Measurements from ENCODE around the gene GPR4. TPM values are rescaled to one million over a fixed set of nuclear protein-coding genes. Genes with fewer than 3 reads are reported as not detected.

Gene GPR4
- total RNA-seq, 3 donors from 2014 or later = 1.1 to 8.8 (median 1.2) TPM

DNA sequence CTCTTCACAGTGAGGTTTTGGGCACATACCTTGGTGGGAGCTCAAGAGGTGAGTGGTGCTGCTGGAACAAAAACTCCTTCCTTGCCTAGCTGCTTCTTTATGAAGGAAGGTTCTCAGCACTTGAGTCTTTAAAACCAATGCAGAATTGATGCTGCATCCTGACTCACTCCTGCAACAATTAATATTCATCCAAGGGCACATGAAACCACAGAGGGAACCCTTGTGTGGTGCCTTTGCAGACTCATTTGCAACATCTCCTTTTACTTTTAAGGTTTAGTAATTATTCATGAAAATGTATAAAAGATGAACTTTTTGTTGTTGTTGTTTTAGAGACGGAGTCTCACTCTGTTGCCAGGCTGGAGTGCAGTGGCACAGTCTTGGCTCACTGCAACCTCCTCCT lies 47.5 kb downstream of the GPR4 start:
- intact Hi-C loops (cut with DNase I; ENCODE audit: low total_unique reads) = no loop called here
- Histone ChIP-seq H3K36me3 (no peaks in the 10 kb centered on the region), H3K4me1 (no peaks in the 10 kb centered on the region), H3K27me3 (no peaks in the 10 kb centered on the region), H3K4me3 (no peak overlapping the region), H3K9me3 (no peaks in the 10 kb centered on the region), H3K27ac (no peak overlapping the region)
- no peak for DNase-seq (ENCODE audit: low spot score in 2 of 2)
- TF ChIP-seq POLR2AphosphoS5 (IDR thresholded peaks at IDR 0.05) (no peak), POLR2A (IDR thresholded peaks at IDR 0.05) (no peak)
- TF ChIP-seq, protein P1, sequence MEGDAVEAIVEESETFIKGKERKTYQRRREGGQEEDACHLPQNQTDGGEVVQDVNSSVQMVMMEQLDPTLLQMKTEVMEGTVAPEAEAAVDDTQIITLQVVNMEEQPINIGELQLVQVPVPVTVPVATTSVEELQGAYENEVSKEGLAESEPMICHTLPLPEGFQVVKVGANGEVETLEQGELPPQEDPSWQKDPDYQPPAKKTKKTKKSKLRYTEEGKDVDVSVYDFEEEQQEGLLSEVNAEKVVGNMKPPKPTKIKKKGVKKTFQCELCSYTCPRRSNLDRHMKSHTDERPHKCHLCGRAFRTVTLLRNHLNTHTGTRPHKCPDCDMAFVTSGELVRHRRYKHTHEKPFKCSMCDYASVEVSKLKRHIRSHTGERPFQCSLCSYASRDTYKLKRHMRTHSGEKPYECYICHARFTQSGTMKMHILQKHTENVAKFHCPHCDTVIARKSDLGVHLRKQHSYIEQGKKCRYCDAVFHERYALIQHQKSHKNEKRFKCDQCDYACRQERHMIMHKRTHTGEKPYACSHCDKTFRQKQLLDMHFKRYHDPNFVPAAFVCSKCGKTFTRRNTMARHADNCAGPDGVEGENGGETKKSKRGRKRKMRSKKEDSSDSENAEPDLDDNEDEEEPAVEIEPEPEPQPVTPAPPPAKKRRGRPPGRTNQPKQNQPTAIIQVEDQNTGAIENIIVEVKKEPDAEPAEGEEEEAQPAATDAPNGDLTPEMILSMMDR (IDR thresholded peaks at IDR 0.05) = no peak

DNA sequence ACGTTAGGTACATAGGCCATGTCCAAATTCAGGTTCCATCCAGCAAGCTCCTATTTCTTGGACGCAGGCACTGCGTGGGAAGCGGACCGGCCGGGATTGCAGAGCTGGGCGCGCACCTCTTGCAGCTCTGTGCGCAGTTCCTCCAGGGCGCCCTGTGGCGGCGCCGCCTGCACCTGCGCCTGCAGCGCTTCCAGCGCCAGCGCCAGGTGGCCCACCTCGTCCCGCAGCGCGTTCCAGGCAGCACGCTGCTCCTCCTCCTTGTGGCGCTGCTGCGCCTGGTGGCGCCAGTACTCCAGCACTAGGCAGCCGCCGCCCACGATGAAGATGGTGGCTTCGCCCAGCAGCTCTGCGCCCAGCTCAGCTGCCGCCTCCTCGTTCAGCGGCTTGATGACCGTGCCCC lies 48.5 kb downstream of the GPR4 start:
- peak overlapping the region in 2 of 3 donors; percentile 40 to 60 for H3K4me3 ChIP-seq
- DNase-seq (ENCODE audit: low spot score in 2 of 2) = no peak
- no peaks in the 10 kb centered on the region for H3K36me3 ChIP-seq
- no peaks in the 10 kb centered on the region for H3K27me3 ChIP-seq
- no peaks in the 10 kb centered on the region for H3K4me1 ChIP-seq
- H3K9me3 ChIP-seq = no peaks in the 10 kb centered on the region
- intact Hi-C loops (cut with DNase I; ENCODE audit: low total_unique reads) = no loop called here
- TF ChIP-seq, protein P1 (IDR thresholded peaks at IDR 0.05) = peak in 1 of 3 donors; percentile 34
- TF ChIP-seq POLR2A (IDR thresholded peaks at IDR 0.05) = no peak
- TF ChIP-seq POLR2AphosphoS5 (IDR thresholded peaks at IDR 0.05) = no peak
- H3K27ac ChIP-seq = peak overlapping the region in 1 of 2 donors; percentile 29

DNA sequence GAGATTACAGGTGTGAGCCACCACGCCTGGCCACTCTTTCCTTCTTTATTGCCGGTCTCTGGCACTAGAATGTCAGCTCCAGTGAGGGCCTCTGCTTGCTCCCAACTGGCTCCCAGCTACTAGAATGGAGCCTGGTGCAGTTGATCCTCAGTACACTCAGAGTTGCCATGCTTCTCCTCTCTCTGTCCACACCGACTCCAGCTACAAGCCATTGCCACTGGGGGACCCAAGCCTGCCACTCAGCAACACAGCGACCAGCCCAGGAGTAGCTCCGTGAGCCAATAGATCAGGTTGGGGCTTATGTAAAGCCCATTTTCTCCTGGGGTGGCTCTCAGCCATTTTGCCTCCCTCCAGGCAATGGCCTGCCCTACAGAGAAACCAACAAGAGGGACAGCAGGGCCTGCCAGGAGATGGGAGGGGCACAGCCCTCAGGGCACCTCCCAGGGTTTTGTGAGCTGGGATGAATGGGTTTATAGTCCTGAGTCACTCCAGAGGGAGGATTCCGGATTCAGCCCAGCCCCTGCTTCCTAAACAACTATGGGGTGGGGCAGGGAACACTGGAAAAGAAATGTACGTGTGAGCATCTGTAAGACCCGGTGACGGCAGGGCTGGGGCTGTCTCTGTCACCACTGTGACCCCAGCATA lies 53.9 kb downstream of the GPR4 start:
- Histone ChIP-seq H3K4me3 (no peak overlapping the region), H3K27ac (peak overlapping the region; percentile 2 to 50), H3K9me3 (no peaks in the 10 kb centered on the region), H3K27me3 (no peaks in the 10 kb centered on the region), H3K36me3 (no peaks in the 10 kb centered on the region), H3K4me1 (no peaks in the 10 kb centered on the region)
- DNase-seq (ENCODE audit: low spot score in 2 of 2) = peak in 1 of 2 donors; percentile 56
- intact Hi-C loops (cut with DNase I; ENCODE audit: low total_unique reads) = no loop called here
- no peak for TF ChIP-seq POLR2A (IDR thresholded peaks at IDR 0.05)
- TF ChIP-seq POLR2AphosphoS5 (IDR thresholded peaks at IDR 0.05) = peak in 1 of 3 donors; percentile 20

DNA sequence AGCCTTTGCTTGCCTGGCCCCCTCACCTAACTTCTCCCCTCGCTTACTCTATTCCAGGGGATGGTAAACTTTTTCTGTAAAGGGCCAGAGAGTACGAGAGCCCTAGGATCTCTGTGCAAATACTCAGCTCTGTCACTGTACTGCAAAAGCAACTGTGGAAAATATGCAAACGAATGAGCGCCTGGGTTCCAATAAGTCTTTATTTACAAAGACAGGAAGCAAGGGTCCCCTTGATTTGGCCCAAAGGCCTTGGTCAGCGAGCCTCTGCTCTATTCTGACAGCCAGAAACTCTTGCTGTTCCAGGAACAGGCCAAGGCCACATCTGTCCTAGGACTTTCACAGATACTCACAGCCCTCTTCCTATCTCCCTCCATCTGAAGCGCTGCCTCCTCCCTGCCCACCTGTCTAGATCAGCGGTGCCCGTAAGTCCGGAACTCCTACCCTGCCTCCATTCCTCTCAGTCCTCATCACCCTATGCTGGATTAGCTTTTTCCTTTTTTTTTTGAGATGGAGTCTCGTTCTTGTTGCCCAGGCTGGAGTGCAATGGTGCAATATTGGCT lies 54.7 kb downstream of the GPR4 start:
- Histone ChIP-seq H3K36me3 (no peaks in the 10 kb centered on the region), H3K9me3 (no peaks in the 10 kb centered on the region), H3K27me3 (no peaks in the 10 kb centered on the region), H3K27ac (peak overlapping the region in 1 of 2 donors; percentile 25), H3K4me1 (no peaks in the 10 kb centered on the region), H3K4me3 (no peak overlapping the region)
- no peak for DNase-seq (ENCODE audit: low spot score in 2 of 2)
- intact Hi-C loops (cut with DNase I; ENCODE audit: low total_unique reads) = no loop called here
- no peak for TF ChIP-seq POLR2AphosphoS5 (IDR thresholded peaks at IDR 0.05)
- no peak for TF ChIP-seq POLR2A (IDR thresholded peaks at IDR 0.05)
- TF ChIP-seq, protein P1 (IDR thresholded peaks at IDR 0.05) = no peak

DNA sequence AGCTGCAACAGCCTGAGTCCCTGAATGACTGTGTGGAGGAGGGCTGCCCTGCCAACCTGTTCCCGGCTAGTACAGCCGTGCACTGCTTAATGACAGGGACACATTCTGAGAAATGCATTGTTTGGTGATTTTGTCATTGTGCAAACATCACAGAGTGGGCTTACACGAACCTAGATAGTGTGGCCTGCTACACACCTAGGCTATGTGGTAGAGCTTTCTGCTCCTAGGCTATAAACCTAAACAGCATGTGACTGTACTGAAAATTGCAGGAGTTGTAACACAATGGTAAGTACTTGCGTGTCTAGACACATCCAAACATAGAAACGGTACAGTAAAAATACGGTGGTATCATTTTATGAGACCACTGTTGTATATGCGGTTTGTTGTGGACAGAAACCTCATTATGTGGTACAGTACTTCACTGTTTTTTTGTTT lies 59.8 kb downstream of the GPR4 start:
- TF ChIP-seq POLR2AphosphoS5 (IDR thresholded peaks at IDR 0.05) = no peak
- TF ChIP-seq, protein P1 (IDR thresholded peaks at IDR 0.05) = no peak
- TF ChIP-seq POLR2A (IDR thresholded peaks at IDR 0.05) = no peak
- intact Hi-C loops (cut with DNase I; ENCODE audit: low total_unique reads) = no loop called here
- DNase-seq (ENCODE audit: low spot score in 2 of 2) = no peak
- H3K4me1 ChIP-seq = no peaks in the 10 kb centered on the region
- no peaks in the 10 kb centered on the region for H3K27me3 ChIP-seq
- H3K36me3 ChIP-seq = no peaks in the 10 kb centered on the region
- no peak overlapping the region for H3K4me3 ChIP-seq
- no peak overlapping the region for H3K27ac ChIP-seq
- H3K9me3 ChIP-seq = no peaks in the 10 kb centered on the region

Other genes with a start within 250 kb of the GPR4 start
- 10 to 100 TPM in 1 of 3 donors, 1 to 10 TPM in 2; 6.4 to 11.5 (median 9.5) TPM for gene ERCC2, start 231.6 kb downstream of the GPR4 start, total RNA-seq
- 10 to 100 TPM in 2 of 3 donors, 1 to 10 TPM in 1; 3.4 to 45.1 (median 34.7) TPM for gene PPP1R13L, start 197.1 kb downstream of the GPR4 start, total RNA-seq
- gene POLR1G, start 195.6 kb downstream of the GPR4 start, total RNA-seq = 1 to 10 TPM; 2.6 to 6.9 (median 5.3) TPM
- 10 to 100 TPM; 89.9 to 96.7 (median 91.2) TPM for gene ERCC1, start 178.3 kb downstream of the GPR4 start, total RNA-seq
- 100 to 1,000 TPM in 1 of 3 donors, 10 to 100 TPM in 2; 29.8 to 109 (median 38.4) TPM for gene FOSB, start 134.2 kb downstream of the GPR4 start, total RNA-seq
- 10 to 100 TPM in 1 of 3 donors, 1 to 10 TPM in 2; 5.9 to 15.1 (median 7.2) TPM for gene RTN2, start 105.2 kb downstream of the GPR4 start, total RNA-seq
- 1 to 10 TPM; 1.8 to 2.5 (median 2.3) TPM for gene PPM1N, start 103.8 kb downstream of the GPR4 start, total RNA-seq
- gene VASP, start 94.7 kb downstream of the GPR4 start, total RNA-seq = 10 to 100 TPM; 31.8 to 61.6 (median 52.2) TPM
- 10 to 100 TPM in 1 of 3 donors, 1 to 10 TPM in 2; 6.6 to 11.4 (median 7.2) TPM for gene OPA3, start 17.4 kb downstream of the GPR4 start, total RNA-seq
- 10 to 100 TPM; 27.7 to 42.0 (median 32.4) TPM for gene EML2, start 37.2 kb upstream of the GPR4 start, total RNA-seq
- 1 to 10 TPM in 2 of 3 donors, under 1 TPM in 1; 0.16 to 4.9 (median 4.8) TPM for gene GIPR, start 66.0 kb upstream of the GPR4 start, total RNA-seq
- gene SNRPD2, start 89.7 kb upstream of the GPR4 start, total RNA-seq = 100 to 1,000 TPM; 175 to 238 (median 191) TPM
- gene QPCTL, start 90.5 kb upstream of the GPR4 start, total RNA-seq = 1 to 10 TPM; 6.1 to 9.4 (median 7.2) TPM
- gene FBXO46, start 128.7 kb upstream of the GPR4 start, total RNA-seq = 10 to 100 TPM in 2 of 3 donors, 1 to 10 TPM in 1; 8.0 to 15.1 (median 13.8) TPM
- not detected for gene MEIOSIN, start 131.2 kb upstream of the GPR4 start, total RNA-seq
- 10 to 100 TPM in 2 of 3 donors, 1 to 10 TPM in 1; 8.6 to 11.8 (median 11.8) TPM for gene SIX5, start 167.0 kb upstream of the GPR4 start, total RNA-seq
- gene DMPK, start 180.3 kb upstream of the GPR4 start, total RNA-seq = 10 to 100 TPM; 16.0 to 25.6 (median 24.5) TPM
- gene DMWD, start 190.6 kb upstream of the GPR4 start, total RNA-seq = 10 to 100 TPM; 24.2 to 31.1 (median 29.3) TPM
- under 1 TPM in 1 of 3 donors, not detected in 2; 0.15 TPM for gene RSPH6A, start 213.1 kb upstream of the GPR4 start, total RNA-seq

All from breast epithelium (tissue), 4 donors.